SH-SY5Y (cell line): ENCODE data around the gene RPL5.

ENCODE experiments used
- GATA2 ChIP-seq: IDR thresholded peaks from 2 replicates; pipeline ENCODE4 v1.6.1; 2011; ENCODE audit warnings: mild to moderate bottlenecking, low read depth, low read length
- GATA3 ChIP-seq: IDR thresholded peaks from 2 replicates; pipeline ENCODE4 v1.6.1; 2011; ENCODE audit warnings: low read depth, mild to moderate bottlenecking, low read length, moderate library complexity

DNA sequence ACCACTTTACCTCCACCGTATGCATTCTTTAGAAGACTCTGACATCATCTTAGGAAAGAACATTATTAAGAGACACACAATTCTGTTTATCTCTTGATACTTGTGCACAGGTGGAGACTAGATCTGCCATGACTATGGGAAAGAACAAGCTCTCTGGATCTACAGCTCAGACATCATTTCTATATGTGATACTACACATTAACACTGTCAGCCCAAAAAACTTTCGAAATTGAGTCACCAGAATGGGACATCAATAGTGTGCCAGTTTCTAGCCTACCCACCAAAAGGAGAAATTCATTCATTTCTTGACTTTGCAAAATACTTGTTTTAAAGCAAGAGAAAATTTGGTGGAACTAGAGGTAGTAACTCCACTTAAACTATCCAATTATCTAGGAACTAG is 41.0 kb upstream of the RPL5 start:
- TF ChIP-seq GATA3 (no peak), GATA2 (no peak)
